Brain microvascular endothelial cell (primary cell): ENCODE measurements around the gene RYK.

Experiments used
- DNase-seq: peaks from one replicate; pipeline ENCODE4 v3.0.0-alpha.2; 2020
- H3K27ac ChIP-seq: fragments of 250-450 bp; sonication (Bioruptor Pico); 2 replicates; pipeline ENCODE4 v1.5.1; 2020; ENCODE audit warnings: mild to moderate bottlenecking, moderate library complexity
- H3K27me3 ChIP-seq: fragments of 250-450 bp; sonication (Bioruptor Pico); replicated peaks from 2 replicates; pipeline ENCODE4 v1.5.1; 2020; ENCODE audit warnings: mild to moderate bottlenecking
- H3K36me3 ChIP-seq: fragments of 250-450 bp; sonication (Bioruptor Pico); replicated peaks from 2 replicates; pipeline ENCODE4 v1.5.1; 2020; ENCODE audit warnings: mild to moderate bottlenecking
- H3K4me3 ChIP-seq: 2 replicates; pipeline ENCODE4 v1.5.1; 2011; ENCODE audit warnings: low read depth, mild to moderate bottlenecking, control low read depth, low read length, moderate library complexity
- in situ Hi-C: cut with HindIII; loops from 2 replicates; pipeline ENCODE4 v1.10.0; 2017; ENCODE audit warnings: low sequenced_read_pairs, low pct_ligation_motif_present
- TF ChIP-seq, protein P1 (sequence below): IDR thresholded peaks from 2 replicates; pipeline ENCODE4 v1.5.1; 2011; ENCODE audit warnings: low read depth, mild to moderate bottlenecking, moderate library complexity, low read length, control low read depth, inconsistent platforms; ENCODE audit errors: missing control alignments

The RYK gene

GRCh38 chr3:134222835-134223234 lies 27.8 kb downstream of the RYK start:
- Histone ChIP-seq H3K27ac (no peak overlapping the region), H3K36me3 (peaks cover 2% of the 10 kb centered on the region), H3K4me3 (no peak overlapping the region), H3K27me3 (no peaks in the 10 kb centered on the region)
- DNase-seq = no peak
- TF ChIP-seq, protein P1, sequence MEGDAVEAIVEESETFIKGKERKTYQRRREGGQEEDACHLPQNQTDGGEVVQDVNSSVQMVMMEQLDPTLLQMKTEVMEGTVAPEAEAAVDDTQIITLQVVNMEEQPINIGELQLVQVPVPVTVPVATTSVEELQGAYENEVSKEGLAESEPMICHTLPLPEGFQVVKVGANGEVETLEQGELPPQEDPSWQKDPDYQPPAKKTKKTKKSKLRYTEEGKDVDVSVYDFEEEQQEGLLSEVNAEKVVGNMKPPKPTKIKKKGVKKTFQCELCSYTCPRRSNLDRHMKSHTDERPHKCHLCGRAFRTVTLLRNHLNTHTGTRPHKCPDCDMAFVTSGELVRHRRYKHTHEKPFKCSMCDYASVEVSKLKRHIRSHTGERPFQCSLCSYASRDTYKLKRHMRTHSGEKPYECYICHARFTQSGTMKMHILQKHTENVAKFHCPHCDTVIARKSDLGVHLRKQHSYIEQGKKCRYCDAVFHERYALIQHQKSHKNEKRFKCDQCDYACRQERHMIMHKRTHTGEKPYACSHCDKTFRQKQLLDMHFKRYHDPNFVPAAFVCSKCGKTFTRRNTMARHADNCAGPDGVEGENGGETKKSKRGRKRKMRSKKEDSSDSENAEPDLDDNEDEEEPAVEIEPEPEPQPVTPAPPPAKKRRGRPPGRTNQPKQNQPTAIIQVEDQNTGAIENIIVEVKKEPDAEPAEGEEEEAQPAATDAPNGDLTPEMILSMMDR = no peak
- in situ Hi-C loops = no loop called here

DNA sequence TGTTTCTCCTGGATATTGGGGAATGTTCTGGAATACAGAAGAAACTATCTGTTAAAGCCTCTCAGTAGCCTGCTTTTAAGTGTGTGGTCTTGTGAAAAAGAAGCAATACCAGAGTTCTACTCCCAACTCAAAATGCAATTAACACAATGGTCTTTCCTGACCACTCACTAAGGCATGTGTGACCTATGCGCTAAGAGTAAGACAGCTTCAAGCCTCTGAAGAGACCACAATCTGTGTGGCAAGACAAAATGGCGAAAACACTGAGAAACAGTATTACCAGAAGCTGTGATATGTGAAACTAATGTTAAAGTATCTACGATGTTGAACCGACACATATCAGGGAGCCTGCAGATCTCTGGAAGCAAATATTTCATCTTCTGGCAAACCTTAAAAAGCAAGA lies 33.8 kb downstream of the RYK start:
- H3K27me3 ChIP-seq = no peaks in the 10 kb centered on the region
- H3K27ac ChIP-seq = no peak overlapping the region
- in situ Hi-C loops = no loop called here
- TF ChIP-seq, protein P1 = no peak
- DNase-seq = no peak
- H3K4me3 ChIP-seq = no peak overlapping the region
- no peaks in the 10 kb centered on the region for H3K36me3 ChIP-seq

DNA sequence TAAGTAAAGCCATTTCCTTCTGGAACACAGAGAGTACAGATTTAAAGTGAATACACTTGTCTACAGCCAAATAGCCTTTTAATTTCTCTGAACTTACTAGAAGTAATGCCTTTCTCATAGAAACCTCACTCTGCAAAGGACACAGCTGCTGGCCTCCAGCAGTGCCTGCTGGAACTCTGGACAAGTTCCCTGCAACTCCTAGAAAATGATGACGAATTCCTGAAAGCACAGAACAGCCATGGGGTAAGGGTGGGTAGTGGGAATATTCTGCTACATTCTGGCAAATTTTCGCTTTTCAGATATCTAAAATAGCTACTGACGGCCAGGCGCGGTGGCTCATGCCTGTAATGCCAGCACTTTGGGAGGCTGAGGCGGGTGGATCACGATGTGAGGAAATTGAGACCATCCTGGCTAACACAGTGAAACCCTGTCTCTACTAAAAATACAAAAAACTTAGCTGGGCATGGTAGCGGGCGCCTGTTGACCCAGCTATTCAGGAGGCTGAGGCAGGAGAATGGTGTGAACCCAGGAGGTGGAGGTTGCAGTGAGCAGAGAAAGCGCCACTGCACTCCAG lies 34.4 kb downstream of the RYK start:
- no peaks in the 10 kb centered on the region for H3K36me3 ChIP-seq
- no peak overlapping the region for H3K4me3 ChIP-seq
- no peak overlapping the region for H3K27ac ChIP-seq
- no peaks in the 10 kb centered on the region for H3K27me3 ChIP-seq
- DNase-seq = no peak
- TF ChIP-seq, protein P1 = no peak
- in situ Hi-C loops = no loop called here

DNA sequence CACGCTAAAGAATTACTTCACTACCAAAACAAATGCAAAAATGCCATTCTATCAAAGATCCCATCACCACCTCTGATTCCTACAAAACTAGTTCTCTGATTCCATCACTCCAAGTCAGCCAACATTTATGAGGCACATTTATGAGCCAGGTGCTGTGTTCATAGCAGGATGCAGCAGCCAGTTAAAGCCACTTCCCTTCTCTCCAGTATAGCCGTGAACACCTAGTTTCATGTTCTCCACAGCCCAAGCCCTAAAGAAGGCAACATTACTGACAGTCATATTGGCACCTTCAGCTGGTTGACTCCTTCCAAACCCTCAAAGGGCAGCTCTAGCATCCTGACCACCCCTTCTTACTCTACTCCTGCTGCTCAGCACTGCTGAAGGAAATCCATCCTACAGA lies 36.4 kb downstream of the RYK start:
- Histone ChIP-seq H3K36me3 (peaks cover 3% of the 10 kb centered on the region), H3K27me3 (no peaks in the 10 kb centered on the region), H3K4me3 (no peak overlapping the region), H3K27ac (no peak overlapping the region)
- in situ Hi-C loops = no loop called here
- TF ChIP-seq, protein P1 = no peak
- no peak for DNase-seq

DNA sequence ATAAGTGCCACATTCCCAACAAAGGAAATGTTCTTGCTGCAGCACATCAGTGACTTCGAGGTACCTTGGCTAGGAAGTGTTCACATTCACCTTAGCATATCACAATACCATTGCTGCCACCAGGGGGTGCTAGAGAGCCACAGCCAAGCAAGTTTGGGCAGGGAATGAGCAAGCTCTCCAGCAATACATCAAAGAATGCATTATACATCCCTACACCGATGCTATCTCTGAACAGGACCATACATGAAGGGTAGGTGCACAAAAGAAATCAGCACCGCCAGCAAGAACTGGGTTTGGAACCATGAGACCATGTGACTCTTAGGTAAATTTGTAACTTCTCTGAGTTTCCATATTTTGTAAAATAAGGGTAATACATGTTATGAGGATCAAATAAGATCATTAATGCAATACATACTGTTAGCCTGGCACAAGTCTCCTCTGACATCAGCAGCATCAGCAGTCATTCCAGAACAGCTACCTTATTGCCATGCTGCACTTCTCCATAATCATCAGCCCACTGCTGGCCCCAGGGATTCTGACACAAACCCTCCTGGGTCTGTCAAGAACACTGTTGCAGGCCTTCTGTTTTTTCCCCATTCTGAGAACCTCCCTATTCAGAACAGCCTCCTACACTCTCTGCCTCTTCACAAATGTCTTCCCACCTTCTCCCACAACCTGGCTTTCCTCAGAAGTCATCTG lies 37.5 kb downstream of the RYK start:
- Histone ChIP-seq H3K27me3 (no peaks in the 10 kb centered on the region), H3K27ac (no peak overlapping the region), H3K36me3 (peaks cover 3% of the 10 kb centered on the region), H3K4me3 (no peak overlapping the region)
- peak; percentile 74 for DNase-seq
- in situ Hi-C loops = no loop called here
- TF ChIP-seq, protein P1 = peak; percentile 98

- DNase-seq = peak; percentile 64
- TF ChIP-seq, protein P1 = peak; percentile 93
- Histone ChIP-seq H3K27me3 (no peaks in the 10 kb centered on the region), H3K4me3 (no peak overlapping the region), H3K27ac (no peak overlapping the region), H3K36me3 (peaks cover 3% of the 10 kb centered on the region)
- in situ Hi-C loops = no loop called here
Measured at GRCh38 chr3:134211797-134212196, 38.9 kb downstream of the RYK start.
